Ovary (tissue), 9 donors: ENCODE data around the gene ZNF776. TPM values are rescaled to one million over a fixed set of nuclear protein-coding genes. Genes with fewer than 3 reads are reported as not detected.

ENCODE experiments used
- DNase-seq, 5 donors: peaks; one replicate each; pipeline ENCODE4 v3.0.0-alpha.2; 2019 to 2020
- H3K27ac ChIP-seq, 2 donors: fragments of 200-600 bp; one replicate each; pipeline versions ENCODE4 v1.5.1 to v1.8.0; 2019 to 2022
- H3K27me3 ChIP-seq: fragments of 200-600 bp; one replicate; pipeline ENCODE4 v1.8.0; 2022
- H3K36me3 ChIP-seq: fragments of 200-600 bp; sonication (generic); one replicate; pipeline ENCODE4 v1.5.1; 2019
- H3K4me1 ChIP-seq: one replicate; pipeline ENCODE4 v1.8.1; 2013; ENCODE audit warnings: mild to moderate bottlenecking, moderate library complexity; ENCODE audit not compliant: insufficient read depth
- H3K4me3 ChIP-seq: fragments of 200-600 bp; sonication (generic); one replicate; pipeline ENCODE4 v1.5.1; 2017
- H3K9me3 ChIP-seq, 2 donors: fragments of 200-600 bp in 1 of 2; sonication (generic) in 1 of 2; one replicate each; pipeline versions ENCODE4 v1.5.1 to v1.8.1; 2013 to 2019; ENCODE audit warnings: mild to moderate bottlenecking in 1 of 2, moderate library complexity in 1 of 2
- CTCF ChIP-seq, 3 donors: fragments of 450-650 bp in 2 of 3; fragments of 200-600 bp in 1 of 3; IDR thresholded peaks; one replicate each; pipeline versions ENCODE4 v1.5.1 to v1.8.0; 2016 to 2022; ENCODE audit warnings: antibody characterized with exemption in 3 of 3, mild to moderate bottlenecking in 1 of 3
- EP300 ChIP-seq: sonication (generic); formaldehyde crosslinking; IDR thresholded peaks from one replicate; pipeline ENCODE4 v1.6.1; 2017; ENCODE audit warnings: antibody characterized with exemption
- POLR2A ChIP-seq: fragments of 450-650 bp; IDR thresholded peaks from one replicate; pipeline ENCODE4 v1.6.1; 2017; ENCODE audit warnings: antibody characterized with exemption, mild to moderate bottlenecking, moderate library complexity
- WGBS, 3 donors: extraction: QIAGEN DNeasy Blood & Tissue Kit in 1 of 3; methylation state at CpG; one replicate each; pipeline versions ENCODE4 v1.1.5 to v1.1.7; 2013 to 2017; 5-methylcytosine and 5-hydroxymethylcytosine counted together
- intact Hi-C, 4 donors: fragments of 100-400 bp; cut with DNase I; formaldehyde crosslinking; loops; one replicate each; pipeline versions ENCODE4 v1.11.0 to v1.15.1; 2022 to 2023
- polyA plus RNA-seq, 2 donors: library from polyadenylated mRNA; stranded (reverse); fragments of 200-250 nt in 1 of 2; fragments of 350-450 nt in 1 of 2; fragmentation: Illumina TruSeq in 1 of 2; extraction: RNeasy Lipid Tissue Mini Kit (QIAGEN cat#74804) in 1 of 2; gene quantifications; one replicate each; pipeline ENCODE4 v1.2.3, GENCODE V29; 2013 to 2014
- total RNA-seq, 7 donors: library from RNA; depleted of rRNA in 2 of 7; stranded (reverse); fragments of >200 nt in 2 of 7; fragmentation: NEBNext Ultra II Directional in 3 of 7; extraction: Animal tissue kit (Norgen Biotek cat#: 25700) in 3 of 7; gene quantifications; one replicate each; pipeline versions ENCODE4 v1.1.0 to v1.2.4, GENCODE V29; 2016 to 2023
- donor health status: DM: no; HTN: no; CAD: no; lungs with moderate emphysema.
- donor health status: DM: no; HTN: no; CAD: no.
- donor health status: Bipolar disorder and iron deficiency.
- donor health status: DM: yes; HTN: yes; CAD: no.
- donor health status: DM: no; HTN: no; CAD: no.
- donor health status: DM: yes; HTN: yes; CAD: no.

Gene ZNF776
- total and polyA plus RNA-seq, 9 donors, result 10.2 to 25.9 (median 14.3) TPM

- WGBS, 3 donors, result 98 to 100% (median 99%) methylated on average over 4 of the region's 4 CpGs
- intact Hi-C loops, result no loop called here
Measured at GRCh38 chr19:57778336-57778735, 31.7 kb downstream of the ZNF776 start.

GRCh38 chr19:57779220-57779845 is 32.7 kb downstream of the ZNF776 start:
- intact Hi-C loops, result no loop called here
- H3K9me3 ChIP-seq, result peaks cover 7 to 77% of the 10 kb centered on the region in 2 donors

More at GRCh38 chr19:57778336-57778735, 31.7 kb downstream of the ZNF776 start:
- Histone ChIP-seq H3K27me3 (no peaks in the 10 kb centered on the region), H3K27ac (no peak overlapping the region), H3K9me3 (peaks cover 7 to 82% of the 10 kb centered on the region in 2 donors), H3K4me1 (no peaks in the 10 kb centered on the region), H3K4me3 (no peak overlapping the region), H3K36me3 (no peaks in the 10 kb centered on the region)
- DNase-seq, result no peak
- TF ChIP-seq EP300 (no peak), POLR2A (no peak), CTCF (IDR thresholded peaks at IDR 0.05) (no peak)

GRCh38 chr19:57786286-57786685 is 39.7 kb downstream of the ZNF776 start:
- TF ChIP-seq CTCF (IDR thresholded peaks at IDR 0.05) (no peak), POLR2A (no peak), EP300 (no peak)
- WGBS, 3 donors, result 90 to 94% (median 94%) methylated on average over 38 of the region's 38 CpGs
- Histone ChIP-seq H3K27ac (no peak overlapping the region), H3K9me3 (peaks cover 4 to 52% of the 10 kb centered on the region in 2 donors), H3K36me3 (no peaks in the 10 kb centered on the region), H3K4me3 (no peak overlapping the region), H3K27me3 (no peaks in the 10 kb centered on the region), H3K4me1 (no peaks in the 10 kb centered on the region)
- intact Hi-C loops, result no loop called here
- no peak for DNase-seq

More at GRCh38 chr19:57779220-57779845, 32.7 kb downstream of the ZNF776 start:
- H3K4me1 ChIP-seq, result no peaks in the 10 kb centered on the region
- no peak overlapping the region for H3K27ac ChIP-seq
- WGBS, 3 donors, result 95 to 98% (median 96%) methylated on average over 10 of the region's 10 CpGs
- H3K27me3 ChIP-seq, result no peaks in the 10 kb centered on the region
- H3K4me3 ChIP-seq, result no peak overlapping the region
- TF ChIP-seq POLR2A (no peak), EP300 (no peak), CTCF (IDR thresholded peaks at IDR 0.05) (no peak)
- no peaks in the 10 kb centered on the region for H3K36me3 ChIP-seq
- no peak for DNase-seq

- TF ChIP-seq EP300 (no peak), POLR2A (no peak), CTCF (IDR thresholded peaks at IDR 0.05) (no peak)
- Histone ChIP-seq H3K27me3 (no peaks in the 10 kb centered on the region), H3K4me1 (no peaks in the 10 kb centered on the region), H3K36me3 (no peaks in the 10 kb centered on the region), H3K9me3 (peaks cover 4 to 54% of the 10 kb centered on the region in 2 donors), H3K27ac (no peak overlapping the region), H3K4me3 (no peak overlapping the region)
- DNase-seq, result no peak
- whole genome bisulfite sequencing, 3 donors, result 88 to 95% (median 88%) methylated on average over 5 of the region's 5 CpGs
- intact Hi-C loops, result no loop called here
Measured at GRCh38 chr19:57786906-57787305, 40.3 kb downstream of the ZNF776 start.
